PFSK-1 (cell line): ENCODE results near the gene NCAM1.

Experiments
- POLR2AphosphoS5 ChIP-seq: IDR thresholded peaks from 2 replicates; pipeline ENCODE4 v1.6.1; 2012; ENCODE audit warnings: low read depth, mild to moderate bottlenecking, control low read depth, low read length, moderate library complexity
- REST ChIP-seq, 2 experiments: IDR thresholded peaks; 2 replicates each; pipeline versions ENCODE4 v1.6.1 to v1.8.0; 2011 to 2012; ENCODE audit warnings: low read depth in 2 of 2, low read length in 2 of 2, control low read depth in 1 of 2, inconsistent platforms in 1 of 2, mild to moderate bottlenecking in 1 of 2, moderate library complexity in 1 of 2; ENCODE audit not compliant: insufficient read depth in 1 of 2
- SIN3A ChIP-seq: IDR thresholded peaks from 2 replicates; pipeline ENCODE4 v1.6.1; 2012; ENCODE audit warnings: mild to moderate bottlenecking, low read length, moderate library complexity, borderline replicate concordance; ENCODE audit not compliant: insufficient read depth
- TAF1 ChIP-seq: IDR thresholded peaks from 2 replicates; pipeline ENCODE4 v1.6.1; 2012; ENCODE audit warnings: low read length, control low read depth, borderline replicate concordance; ENCODE audit not compliant: insufficient read depth

GRCh38 chr11:113046866-113047265 lies 85.6 kb downstream of the NCAM1 start:
- no peak for TF ChIP-seq TAF1
- no peak for TF ChIP-seq REST (IDR thresholded peaks at IDR 0.05; ENCODE audit: insufficient read depth in 1 of 2, low read depth in 2 of 2, low read length in 2 of 2)
- TF ChIP-seq SIN3A, result no peak
- no peak for TF ChIP-seq POLR2AphosphoS5
